Transverse colon (tissue), 4 donors: ENCODE results near the gene CGRRF1. TPM values are rescaled to one million over a fixed set of nuclear protein-coding genes. Genes with fewer than 3 reads are reported as not detected.

ENCODE experiments used
- DNase-seq: peaks from one replicate; pipeline ENCODE4 v3.0.0-alpha.2; 2019
- H3K27ac ChIP-seq, 4 donors: fragments of 200-600 bp; sonication (generic); 2 replicates each; pipeline ENCODE4 v1.5.1; 2016 to 2018; ENCODE audit warnings: inconsistent platforms in 4 of 4
- H3K27me3 ChIP-seq: fragments of 200-600 bp; sonication (generic); 2 replicates; pipeline ENCODE4 v1.5.1; 2017; ENCODE audit warnings: inconsistent platforms
- H3K36me3 ChIP-seq, 4 donors: fragments of 200-600 bp; sonication (generic); 2 replicates each; pipeline ENCODE4 v1.5.1; 2017 to 2019; ENCODE audit warnings: inconsistent platforms in 4 of 4
- H3K4me1 ChIP-seq, 4 donors: fragments of 200-600 bp; sonication (generic); 2 replicates each; pipeline ENCODE4 v1.5.1; 2017 to 2020; ENCODE audit warnings: inconsistent platforms in 4 of 4
- H3K4me3 ChIP-seq, 4 donors: fragments of 200-600 bp; sonication (generic); 1 replicate in 1 of 4; 2 replicates in 3 of 4; pipeline versions ENCODE4 v1.5.1 to v1.6.1; 2017 to 2019; ENCODE audit warnings: inconsistent platforms in 4 of 4
- H3K9me3 ChIP-seq, 2 donors: fragments of 200-600 bp; sonication (generic); 2 replicates each; pipeline ENCODE4 v1.5.1; 2017 to 2019; ENCODE audit warnings: inconsistent platforms in 2 of 2
- CTCF ChIP-seq, 5 experiments: fragments of 200-600 bp in 3 of 5; fragments of 450-650 bp in 2 of 5; sonication (generic) in 3 of 5; IDR thresholded peaks; 1 replicate in 2 of 5; 2 replicates in 3 of 5; pipeline ENCODE4 v1.5.1; 2016 to 2017; ENCODE audit warnings: antibody characterized with exemption in 5 of 5, inconsistent platforms in 3 of 5, mild to moderate bottlenecking in 2 of 5, moderate library complexity in 1 of 5
- EP300 ChIP-seq: sonication (generic); formaldehyde crosslinking; IDR thresholded peaks from one replicate; pipeline ENCODE4 v1.6.1; 2017; ENCODE audit warnings: antibody characterized with exemption, low read depth
- POLR2A ChIP-seq: fragments of 450-650 bp; IDR thresholded peaks from one replicate; pipeline ENCODE4 v1.6.1; 2016; ENCODE audit warnings: antibody characterized with exemption, mild to moderate bottlenecking, moderate library complexity
- POLR2AphosphoS5 ChIP-seq, 3 donors: sonication (generic); formaldehyde crosslinking; IDR thresholded peaks; one replicate each; pipeline ENCODE4 v1.6.1; 2016; ENCODE audit warnings: antibody characterized with exemption in 3 of 3
- WGBS, 2 donors: methylation state at CpG; one replicate each; pipeline ENCODE4 v1.1.5; 2018; ENCODE audit warnings: low coverage in 1 of 2; 5-methylcytosine and 5-hydroxymethylcytosine counted together
- in situ Hi-C, 4 donors: fragments of 200-750 bp; cut with MboI; loops; one replicate each; pipeline versions ENCODE4 v1.15.0 to v1.15.1; 2017; ENCODE audit warnings: low sequenced_read_pairs in 3 of 4, low pct_ligation_motif_present in 1 of 4, low pct_unique_long_range_greater_than_20kb in 1 of 4
- intact Hi-C: fragments of 100-400 bp; cut with DNase I; formaldehyde crosslinking; loops from one replicate; pipeline ENCODE4 v1.15.1; 2023; ENCODE audit warnings: low total_unique reads
- total RNA-seq, 4 donors: library from RNA; depleted of rRNA; stranded (reverse); fragments of >200 nt; gene quantifications; one replicate each; pipeline ENCODE4 v1.1.0, GENCODE V29; 2016

CGRRF1 gene
- total RNA-seq, 4 donors from 2014 or later: 2.6 to 46.8 (median 18.0) TPM

- in situ Hi-C loops (no loop called here), intact Hi-C loops (no loop called here)
- Histone ChIP-seq H3K27me3 (no peaks in the 10 kb centered on the region), H3K4me3 (no peak overlapping the region), H3K36me3 (peaks cover 0 to 18% (median under 1%) of the 10 kb centered on the region in 4 donors), H3K9me3 (no peaks in the 10 kb centered on the region), H3K4me1 (peaks cover 0 to 43% (median 16%) of the 10 kb centered on the region in 4 donors), H3K27ac (peak overlapping the region in 1 of 4 donors; percentile 39)
- no peak for DNase-seq
- no peak for TF ChIP-seq CTCF (IDR thresholded peaks at IDR 0.05)
- TF ChIP-seq POLR2AphosphoS5 (IDR thresholded peaks at IDR 0.05): no peak
- no peak for TF ChIP-seq POLR2A
- no peak for TF ChIP-seq EP300
- WGBS, 2 donors: 72 to 75% methylated on average over 4 of the region's 4 CpGs
Observed at GRCh38 chr14:54475187-54475899, 34.4 kb upstream of the CGRRF1 start.

- peaks cover 0 to 37% (median 16%) of the 10 kb centered on the region in 4 donors for H3K4me1 ChIP-seq
- no peaks in the 10 kb centered on the region for H3K27me3 ChIP-seq
- WGBS, 2 donors: 84 to 95% methylated on average over 4 of the region's 4 CpGs
- H3K4me3 ChIP-seq: no peak overlapping the region
- H3K9me3 ChIP-seq: no peaks in the 10 kb centered on the region
- in situ Hi-C loops: no loop called here
- no peak for DNase-seq
- TF ChIP-seq CTCF (IDR thresholded peaks at IDR 0.05) (no peak), EP300 (no peak), POLR2AphosphoS5 (IDR thresholded peaks at IDR 0.05) (no peak)
- H3K27ac ChIP-seq: no peak overlapping the region
- peaks cover 0 to 18% (median under 1%) of the 10 kb centered on the region in 4 donors for H3K36me3 ChIP-seq
- intact Hi-C loops: no loop called here
Observed at GRCh38 chr14:54475911-54476310, 33.8 kb upstream of the CGRRF1 start.

GRCh38 chr14:54478636-54479215 is 31.0 kb upstream of the CGRRF1 start:
- no peak overlapping the region for H3K4me3 ChIP-seq
- H3K36me3 ChIP-seq: peaks cover 0 to 18% (median 4%) of the 10 kb centered on the region in 4 donors
- TF ChIP-seq POLR2AphosphoS5 (IDR thresholded peaks at IDR 0.05) (no peak), POLR2A (no peak), EP300 (no peak), CTCF (IDR thresholded peaks at IDR 0.05) (no peak)
- WGBS, 2 donors: 75 to 79% methylated on average over 1 to 3 of the region's 3 CpGs
- H3K27me3 ChIP-seq: no peaks in the 10 kb centered on the region
- peaks cover 7 to 44% (median 23%) of the 10 kb centered on the region in 4 donors for H3K4me1 ChIP-seq
- in situ Hi-C loops: no loop called here
- H3K9me3 ChIP-seq: no peaks in the 10 kb centered on the region
- no peak overlapping the region for H3K27ac ChIP-seq
- intact Hi-C loops: no loop called here
- DNase-seq: no peak

- WGBS, 2 donors: 84 to 90% methylated on average over 4 of the region's 4 CpGs
- DNase-seq: no peak
- TF ChIP-seq POLR2AphosphoS5 (IDR thresholded peaks at IDR 0.05): no peak
- TF ChIP-seq EP300: no peak
- no peak for TF ChIP-seq POLR2A
- no peak for TF ChIP-seq CTCF (IDR thresholded peaks at IDR 0.05)
- H3K9me3 ChIP-seq: no peaks in the 10 kb centered on the region
- peaks cover 0 to 18% (median 4%) of the 10 kb centered on the region in 4 donors for H3K36me3 ChIP-seq
- peaks cover 13 to 44% (median 20%) of the 10 kb centered on the region in 4 donors for H3K4me1 ChIP-seq
- no peak overlapping the region for H3K27ac ChIP-seq
- intact Hi-C loops: no loop called here
- in situ Hi-C loops: no loop called here
- H3K27me3 ChIP-seq: no peaks in the 10 kb centered on the region
- no peak overlapping the region for H3K4me3 ChIP-seq
Observed at GRCh38 chr14:54480830-54481562, 28.7 kb upstream of the CGRRF1 start.
